Bronchial epithelial cell (primary cell): ENCODE measurements around the gene NIT1. TPM values are rescaled to one million over a fixed set of nuclear protein-coding genes. Genes with fewer than 3 reads are reported as not detected.
A peak's percentile ranks its signal among the peaks of the same experiment; 100 is the strongest.

Experiments
- DNase-seq: peaks from one replicate; pipeline ENCODE4 v3.0.0-alpha.2; 2010; ENCODE audit warnings: low read depth
- FAIRE-seq: peaks from 2 replicates; lab custom pipeline; 2011; peaks lifted over from hg19 to GRCh38; lab: Jason Lieb, UNC
- H3K27me3 ChIP-seq: 2 replicates; pipeline ENCODE4 v1.5.1; 2011; ENCODE audit warnings: low read length; ENCODE audit not compliant: control insufficient read depth, insufficient read depth
- H3K36me3 ChIP-seq: 2 replicates; pipeline ENCODE4 v1.5.1; 2011; ENCODE audit warnings: low read length; ENCODE audit not compliant: control insufficient read depth, insufficient read depth
- H3K4me3 ChIP-seq: 2 replicates; pipeline ENCODE4 v1.5.1; 2011; ENCODE audit warnings: mild to moderate bottlenecking, low read depth, low read length, control low read depth
- CTCF ChIP-seq: IDR thresholded peaks from 2 replicates; pipeline ENCODE4 v1.5.1; 2011; ENCODE audit warnings: mild to moderate bottlenecking, moderate library complexity, low read length, control low read depth, inconsistent platforms; ENCODE audit not compliant: insufficient read depth, severe bottlenecking
- total RNA-seq: library from RNA; depleted of rRNA; stranded (reverse); fragments of >200 nt; gene quantifications from 2 replicates; pipeline ENCODE4 v1.2.1, GENCODE V29; 2014

Gene NIT1
- total RNA-seq, 1 donor from 2014 or later: 40.5 TPM

- Histone ChIP-seq H3K27me3 (no peaks in the 10 kb centered on the region), H3K4me3 (peak within 1 kb of the TSS; percentile 57), H3K36me3 (peaks cover 6% of the 10 kb centered on the region)
- FAIRE-seq (no peak), DNase-seq (peak; percentile 64)
- TF ChIP-seq CTCF: peak; percentile 32
Observed at GRCh38 chr1:161098210-161099068, 19.5 kb upstream of the NIT1 start, which contains the start of gene KLHDC9. Gene KLHDC9, plus strand, starts transcription at chr1:161098361. Its CDS starts 175 bp downstream, at chr1:161098536.

GRCh38 chr1:161099090-161099802 lies 18.7 kb upstream of the NIT1 start:
- DNase-seq (no peak), FAIRE-seq (no peak)
- Histone ChIP-seq H3K4me3 (no peak overlapping the region), H3K27me3 (no peaks in the 10 kb centered on the region), H3K36me3 (peaks cover 6% of the 10 kb centered on the region)
- no peak for TF ChIP-seq CTCF

GRCh38 chr1:161100556-161100955 lies 17.3 kb upstream of the NIT1 start:
- TF ChIP-seq CTCF: no peak
- FAIRE-seq (no peak), DNase-seq (no peak)
- H3K4me3 ChIP-seq: no peak overlapping the region
- H3K27me3 ChIP-seq: no peaks in the 10 kb centered on the region
- peaks cover 6% of the 10 kb centered on the region for H3K36me3 ChIP-seq

DNA sequence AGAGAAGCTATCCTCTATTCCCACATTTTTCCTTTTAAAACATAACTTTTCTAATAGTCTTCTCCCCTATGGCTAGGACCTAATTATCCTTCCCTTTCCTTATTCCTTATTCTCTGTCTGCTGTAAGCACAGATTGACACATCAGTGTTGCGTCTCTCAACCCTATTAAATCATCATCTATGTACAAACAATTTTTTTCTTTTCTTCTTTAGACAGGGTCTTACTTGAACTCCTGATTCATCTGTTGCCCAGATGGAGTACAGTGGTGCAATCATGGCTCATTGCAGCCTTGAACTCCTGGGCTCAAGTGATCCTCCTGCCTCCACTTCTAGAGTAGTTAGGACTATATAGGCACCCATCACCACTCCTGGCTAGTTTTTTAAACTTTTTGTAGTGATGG lies 11.5 kb upstream of the NIT1 start:
- H3K4me3 ChIP-seq: no peak overlapping the region
- FAIRE-seq: no peak

DNA sequence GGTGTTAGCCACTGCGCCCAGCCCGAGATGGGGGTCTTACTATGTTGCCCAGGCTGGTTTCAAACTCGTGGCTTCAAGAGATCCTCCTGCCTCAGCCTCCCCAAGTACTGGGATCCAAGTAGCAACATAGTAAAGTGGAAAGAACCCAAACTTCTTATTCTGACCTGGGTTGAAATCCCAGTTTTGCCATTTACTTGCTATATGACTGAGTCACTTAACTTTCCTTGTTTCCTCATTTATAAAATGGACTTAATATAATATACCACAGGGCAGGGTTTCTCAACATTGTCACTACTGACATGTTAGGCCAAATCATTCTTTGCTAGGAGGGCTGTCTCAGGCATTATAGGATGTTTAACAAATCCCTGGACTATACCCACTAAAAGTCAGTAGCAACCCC lies 6.8 kb upstream of the NIT1 start:
- DNase-seq (no peak), FAIRE-seq (no peak)
- H3K4me3 ChIP-seq: no peak overlapping the region
- peaks cover 3% of the 10 kb centered on the region for H3K36me3 ChIP-seq
- no peaks in the 10 kb centered on the region for H3K27me3 ChIP-seq
- no peak for TF ChIP-seq CTCF

More for the DNA sequence above, 11.5 kb upstream of the NIT1 start:
- TF ChIP-seq CTCF: no peak
- peak; percentile 33 for DNase-seq
- Histone ChIP-seq H3K27me3 (no peaks in the 10 kb centered on the region), H3K36me3 (peaks cover 7% of the 10 kb centered on the region)
